ENCODE results near the gene UNKL.
A peak's percentile ranks its signal among the peaks of the same experiment; 100 is the strongest.

The UNKL gene

GRCh38 chr16:1414532-1415260 is at the start of gene UNKL:
Gene UNKL (minus strand): TSS chr16:1414704. CDS start chr16:1414691, 13 bp downstream.
- peak; percentile 75 for DNase-seq

GRCh38 chr16:1461146-1461545 is 46.6 kb upstream of the UNKL start:
- no peak for DNase-seq

GRCh38 chr16:1460602-1461138 is 46.2 kb upstream of the UNKL start:
- no peak for DNase-seq

- no peak for DNase-seq
Observed at GRCh38 chr16:1459967-1460366, 45.5 kb upstream of the UNKL start.

GRCh38 chr16:1458977-1459341 is 44.5 kb upstream of the UNKL start:
- DNase-seq: no peak

GRCh38 chr16:1458336-1458976 is 44.0 kb upstream of the UNKL start:
- peak; percentile 34 for DNase-seq

GRCh38 chr16:1457489-1458245 is 43.2 kb upstream of the UNKL start:
- no peak for DNase-seq

GRCh38 chr16:1456951-1457350 is 42.4 kb upstream of the UNKL start:
- DNase-seq: no peak

- DNase-seq: no peak
Observed at GRCh38 chr16:1455190-1456171, 41.0 kb upstream of the UNKL start.

- DNase-seq: no peak
Observed at GRCh38 chr16:1454561-1454960, 40.1 kb upstream of the UNKL start.

- no peak for DNase-seq
Observed at GRCh38 chr16:1453316-1453715, 38.8 kb upstream of the UNKL start.

- no peak for DNase-seq
Observed at GRCh38 chr16:1452530-1452929, 38.0 kb upstream of the UNKL start.

GRCh38 chr16:1451702-1452392 is 37.3 kb upstream of the UNKL start:
- DNase-seq: no peak

- DNase-seq: no peak
Observed at GRCh38 chr16:1450841-1451240, 36.3 kb upstream of the UNKL start.

GRCh38 chr16:1450218-1450617 is 35.7 kb upstream of the UNKL start:
- no peak for DNase-seq

GRCh38 chr16:1449201-1449788 is 34.8 kb upstream of the UNKL start:
- DNase-seq: no peak

GRCh38 chr16:1448536-1449116 is 34.1 kb upstream of the UNKL start:
- DNase-seq: no peak

- no peak for DNase-seq
Observed at GRCh38 chr16:1447965-1448364, 33.5 kb upstream of the UNKL start.

GRCh38 chr16:1446296-1447080 is 32.0 kb upstream of the UNKL start:
- no peak for DNase-seq

- no peak for DNase-seq
Observed at GRCh38 chr16:1445518-1446203, 31.2 kb upstream of the UNKL start.
